ENCODE measurements around the gene FAIM. TPM values are rescaled to one million over a fixed set of nuclear protein-coding genes. Genes with fewer than 3 reads are reported as not detected.
"Not testable (repeated sequence)": the region's sequence is repeated elsewhere in the genome, so short reads cannot be mapped to it uniquely, and the experiment has no call there.

FAIM gene
- total RNA-seq, 1 donor from 2014 or later, result 12.5 TPM

DNA sequence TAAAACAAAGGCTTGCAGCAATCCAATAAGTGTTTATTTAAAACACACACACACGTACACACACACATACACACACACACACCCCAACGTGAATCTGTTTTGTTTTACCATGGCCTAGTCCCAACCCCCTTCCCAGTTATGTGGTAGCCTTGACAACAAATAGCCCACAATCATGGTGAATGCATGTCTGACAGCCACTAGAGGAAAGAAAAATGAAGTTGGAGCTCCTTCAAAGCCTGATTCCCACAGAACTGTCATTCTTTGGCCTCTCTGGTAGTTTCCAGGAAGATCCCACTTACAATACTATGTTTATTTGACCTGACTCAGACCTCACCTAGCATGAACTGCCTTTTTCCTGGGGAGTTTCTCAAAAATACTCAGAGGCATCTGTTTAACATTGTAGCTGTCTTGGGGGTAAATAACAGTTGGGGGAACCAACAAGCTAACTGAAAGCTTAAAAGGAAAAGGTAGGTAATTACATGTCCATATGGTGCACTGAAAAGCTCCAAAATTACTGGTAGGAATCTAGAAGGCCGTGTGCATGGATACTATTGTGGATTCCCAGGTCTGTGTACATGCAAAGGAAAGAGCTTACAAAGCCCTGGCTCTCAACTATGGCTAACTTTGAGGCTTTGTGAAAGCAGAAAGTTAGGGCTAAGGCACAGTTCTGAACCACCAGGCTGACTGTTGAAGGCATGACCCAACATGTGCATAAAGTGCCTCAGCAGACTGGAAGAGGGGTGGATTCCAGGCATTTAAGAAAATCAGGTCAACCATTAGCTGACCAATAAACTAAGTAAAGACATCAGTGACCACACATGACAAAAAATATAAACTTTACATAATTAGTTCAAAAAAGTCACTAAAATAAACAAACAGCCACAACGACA lies 65.3 kb downstream of the FAIM start:
- H3K36me3 ChIP-seq (ENCODE audit: control insufficient read depth in 3 of 3, insufficient read depth in 3 of 3, low read length in 3 of 3), result peaks cover 4 to 14% (median 6%) of the 10 kb centered on the region in 3 donors
- H3K9me3 ChIP-seq (ENCODE audit: control insufficient read depth in 3 of 3, low read length in 3 of 3), result no peaks in the 10 kb centered on the region
- H3K9ac ChIP-seq (ENCODE audit: low read depth in 1 of 3, low read length in 3 of 3), result no peak overlapping the region
- no peak overlapping the region for H3K4me3 ChIP-seq (ENCODE audit: low read length in 3 of 3)
- no peaks in the 10 kb centered on the region for H3K27me3 ChIP-seq (ENCODE audit: control insufficient read depth in 3 of 3, insufficient read depth in 3 of 3, low read length in 3 of 3)
- no peak overlapping the region for H3K27ac ChIP-seq (ENCODE audit: low read depth, low read length)
- no peaks in the 10 kb centered on the region for H3K4me1 ChIP-seq (ENCODE audit: control insufficient read depth in 3 of 3, insufficient read depth in 3 of 3, low read length in 3 of 3)

- H3K9ac ChIP-seq (ENCODE audit: low read depth in 1 of 3, low read length in 3 of 3), result no peak overlapping the region
- no peaks in the 10 kb centered on the region for H3K9me3 ChIP-seq (ENCODE audit: control insufficient read depth in 3 of 3, low read length in 3 of 3)
- no peaks in the 10 kb centered on the region for H3K27me3 ChIP-seq (ENCODE audit: control insufficient read depth in 3 of 3, insufficient read depth in 3 of 3, low read length in 3 of 3)
- no peak overlapping the region for H3K4me3 ChIP-seq (ENCODE audit: low read length in 3 of 3)
- H3K36me3 ChIP-seq (ENCODE audit: control insufficient read depth in 3 of 3, insufficient read depth in 3 of 3, low read length in 3 of 3), result peaks cover 4 to 12% (median 6%) of the 10 kb centered on the region in 3 donors
- H3K27ac ChIP-seq (ENCODE audit: low read depth, low read length), result no peak overlapping the region
- H3K4me1 ChIP-seq (ENCODE audit: control insufficient read depth in 3 of 3, insufficient read depth in 3 of 3, low read length in 3 of 3), result no peaks in the 10 kb centered on the region
Observed at GRCh38 chr3:138675393-138675792, 66.8 kb downstream of the FAIM start.

DNA sequence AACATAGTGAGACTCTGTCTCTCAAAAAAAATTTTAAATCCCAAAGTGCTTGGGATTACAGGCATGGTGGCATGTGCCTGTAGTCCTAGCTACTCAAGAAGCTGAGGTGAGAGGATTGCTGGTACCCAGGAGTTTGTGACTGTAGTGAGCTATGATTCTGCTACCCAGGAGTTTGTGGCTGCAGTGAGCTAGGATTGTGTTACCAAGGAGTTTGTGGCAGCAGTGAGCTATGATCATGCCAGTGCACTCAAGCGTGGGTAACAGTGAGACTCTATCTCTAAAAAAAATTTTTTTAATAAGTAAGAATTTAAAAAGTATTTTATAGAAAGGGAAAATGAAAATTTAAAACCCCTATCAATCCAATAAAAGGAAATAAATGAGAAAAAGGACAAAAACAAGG lies 69.5 kb downstream of the FAIM start:
- no peaks in the 10 kb centered on the region for H3K4me1 ChIP-seq (ENCODE audit: control insufficient read depth in 3 of 3, insufficient read depth in 3 of 3, low read length in 3 of 3)
- no peak overlapping the region for H3K27ac ChIP-seq (ENCODE audit: low read depth, low read length)
- no peak overlapping the region for H3K9ac ChIP-seq (ENCODE audit: low read depth in 1 of 3, low read length in 3 of 3)
- H3K36me3 ChIP-seq (ENCODE audit: control insufficient read depth in 3 of 3, insufficient read depth in 3 of 3, low read length in 3 of 3), result peaks cover 6 to 21% (median 17%) of the 10 kb centered on the region in 3 donors
- H3K9me3 ChIP-seq (ENCODE audit: control insufficient read depth in 3 of 3, low read length in 3 of 3), result no peaks in the 10 kb centered on the region
- no peak overlapping the region for H3K4me3 ChIP-seq (ENCODE audit: low read length in 3 of 3)
- no peaks in the 10 kb centered on the region for H3K27me3 ChIP-seq (ENCODE audit: control insufficient read depth in 3 of 3, insufficient read depth in 3 of 3, low read length in 3 of 3)

- no peak overlapping the region for H3K4me3 ChIP-seq (ENCODE audit: low read length in 3 of 3)
- H3K4me1 ChIP-seq (ENCODE audit: control insufficient read depth in 3 of 3, insufficient read depth in 3 of 3, low read length in 3 of 3), result no peaks in the 10 kb centered on the region
- peaks cover 6 to 21% (median 18%) of the 10 kb centered on the region in 3 donors for H3K36me3 ChIP-seq (ENCODE audit: control insufficient read depth in 3 of 3, insufficient read depth in 3 of 3, low read length in 3 of 3)
- no peaks in the 10 kb centered on the region for H3K27me3 ChIP-seq (ENCODE audit: control insufficient read depth in 3 of 3, insufficient read depth in 3 of 3, low read length in 3 of 3)
- H3K27ac ChIP-seq (ENCODE audit: low read depth, low read length), result no peak overlapping the region
- no peaks in the 10 kb centered on the region for H3K9me3 ChIP-seq (ENCODE audit: control insufficient read depth in 3 of 3, low read length in 3 of 3)
- no peak overlapping the region for H3K9ac ChIP-seq (ENCODE audit: low read depth in 1 of 3, low read length in 3 of 3)
Observed at GRCh38 chr3:138678874-138679392, 70.4 kb downstream of the FAIM start.

DNA sequence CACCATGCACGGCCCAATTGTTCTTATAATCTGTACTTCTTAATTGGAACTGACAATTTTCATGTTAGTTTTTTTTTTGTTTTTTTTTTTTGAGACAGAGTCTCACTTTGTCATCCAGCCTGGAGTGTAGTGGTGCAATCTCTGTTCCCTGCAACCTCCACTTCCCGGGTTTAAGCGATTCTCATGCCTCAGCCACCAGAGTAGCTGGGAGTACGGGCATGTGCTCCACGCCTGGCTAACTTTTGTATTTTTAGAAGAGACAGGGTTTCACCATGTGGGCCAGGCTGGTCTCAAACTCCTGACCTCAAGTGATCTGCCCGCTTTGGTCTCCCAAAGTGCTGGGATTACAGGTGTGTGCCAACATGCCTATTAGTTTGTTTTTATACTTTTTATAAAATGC lies 72.4 kb downstream of the FAIM start:
- H3K4me1 ChIP-seq (ENCODE audit: control insufficient read depth in 3 of 3, insufficient read depth in 3 of 3, low read length in 3 of 3); H3K9ac ChIP-seq (ENCODE audit: low read depth in 1 of 3, low read length in 3 of 3); H3K4me3 ChIP-seq (ENCODE audit: low read length in 3 of 3); H3K27me3 ChIP-seq (ENCODE audit: control insufficient read depth in 3 of 3, insufficient read depth in 3 of 3, low read length in 3 of 3); H3K27ac ChIP-seq (ENCODE audit: low read depth, low read length); H3K9me3 ChIP-seq (ENCODE audit: control insufficient read depth in 3 of 3, low read length in 3 of 3): not testable (repeated sequence)
- peaks cover 4 to 21% (median 18%) of the 10 kb centered on the region in 3 donors for H3K36me3 ChIP-seq (ENCODE audit: control insufficient read depth in 3 of 3, insufficient read depth in 3 of 3, low read length in 3 of 3)

DNA sequence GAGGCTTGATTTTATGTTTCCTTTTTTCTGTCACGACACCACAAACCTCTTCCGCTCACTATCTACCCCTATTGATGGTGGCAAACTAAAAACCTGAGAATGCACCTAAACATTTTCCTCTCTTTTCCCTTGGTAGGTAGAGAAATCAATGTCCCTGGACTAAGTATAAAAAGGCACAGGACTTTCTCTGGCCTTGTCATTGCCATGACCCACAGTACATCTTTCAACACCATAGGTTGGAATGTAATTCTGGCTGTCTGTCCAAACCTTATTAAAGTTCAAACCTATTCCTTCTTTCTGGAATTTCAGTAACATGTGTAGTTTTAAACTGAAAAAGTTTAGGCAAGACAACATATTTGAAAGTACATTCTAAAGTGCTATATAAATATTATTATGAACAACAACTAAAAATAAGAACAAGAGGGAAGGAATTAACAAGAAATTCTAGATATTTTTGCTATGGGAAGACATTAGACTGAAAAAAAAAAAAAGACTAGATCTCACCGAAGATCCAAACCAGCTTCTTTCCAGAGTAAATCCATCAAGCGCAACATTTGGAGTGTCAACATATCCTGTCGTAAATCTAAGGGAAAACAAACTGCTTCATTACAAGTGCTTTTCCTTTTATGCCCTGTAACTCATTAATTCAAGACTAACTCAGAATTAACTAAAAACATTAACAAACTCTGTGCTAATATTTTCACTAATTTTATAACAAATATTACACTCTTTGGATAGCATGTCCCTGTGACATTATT lies 73.1 kb downstream of the FAIM start:
- H3K4me1 ChIP-seq (ENCODE audit: control insufficient read depth in 3 of 3, insufficient read depth in 3 of 3, low read length in 3 of 3), result no peaks in the 10 kb centered on the region
- H3K27ac ChIP-seq (ENCODE audit: low read depth, low read length), result no peak overlapping the region
- no peaks in the 10 kb centered on the region for H3K9me3 ChIP-seq (ENCODE audit: control insufficient read depth in 3 of 3, low read length in 3 of 3)
- H3K9ac ChIP-seq (ENCODE audit: low read depth in 1 of 3, low read length in 3 of 3), result no peak overlapping the region
- no peak overlapping the region for H3K4me3 ChIP-seq (ENCODE audit: low read length in 3 of 3)
- no peaks in the 10 kb centered on the region for H3K27me3 ChIP-seq (ENCODE audit: control insufficient read depth in 3 of 3, insufficient read depth in 3 of 3, low read length in 3 of 3)
- H3K36me3 ChIP-seq (ENCODE audit: control insufficient read depth in 3 of 3, insufficient read depth in 3 of 3, low read length in 3 of 3), result peaks cover under 1 to 18% (median 14%) of the 10 kb centered on the region in 3 donors

GRCh38 chr3:138682648-138683047 lies 74.1 kb downstream of the FAIM start:
- H3K9me3 ChIP-seq (ENCODE audit: control insufficient read depth in 3 of 3, low read length in 3 of 3), result no peaks in the 10 kb centered on the region
- no peak overlapping the region for H3K27ac ChIP-seq (ENCODE audit: low read depth, low read length)
- no peaks in the 10 kb centered on the region for H3K4me1 ChIP-seq (ENCODE audit: control insufficient read depth in 3 of 3, insufficient read depth in 3 of 3, low read length in 3 of 3)
- H3K9ac ChIP-seq (ENCODE audit: low read depth in 1 of 3, low read length in 3 of 3), result no peak overlapping the region
- H3K4me3 ChIP-seq (ENCODE audit: low read length in 3 of 3), result no peak overlapping the region
- no peaks in the 10 kb centered on the region for H3K27me3 ChIP-seq (ENCODE audit: control insufficient read depth in 3 of 3, insufficient read depth in 3 of 3, low read length in 3 of 3)
- peaks cover 0 to 16% (median 14%) of the 10 kb centered on the region in 3 donors for H3K36me3 ChIP-seq (ENCODE audit: control insufficient read depth in 3 of 3, insufficient read depth in 3 of 3, low read length in 3 of 3)

Other genes with a start within 250 kb of the FAIM start
- 14.1 TPM for gene ESYT3, start 174.2 kb upstream of the FAIM start, total RNA-seq
- 64.7 TPM for gene CEP70, start 14.5 kb upstream of the FAIM start, total RNA-seq
- gene PIK3CB, start 226.2 kb downstream of the FAIM start, total RNA-seq, result 16.2 TPM

All from skeletal muscle tissue (tissue), 4 donors.